OCI-LY3 (cell line): Measurements from ENCODE around the gene INF2.
"Not testable (repeated sequence)": the region's sequence is repeated elsewhere in the genome, so short reads cannot be mapped to it uniquely, and the experiment has no call there.

Experiments used
- H2AFZ ChIP-seq: fragments of 200-600, 300-600 bp; shearing (Covaris generic); 2 replicates; pipeline ENCODE4 v1.6.0; 2014; ENCODE audit warnings: antibody characterized with exemption, low read depth, low read length
- H3K27ac ChIP-seq: fragments of 200-600, 300-600 bp; sonication (generic); 2 replicates; pipeline ENCODE4 v1.5.1; 2014; ENCODE audit warnings: mild to moderate bottlenecking, low read length, moderate library complexity, mixed read lengths
- H3K27me3 ChIP-seq: fragments of 200-600, 300-600 bp; sonication (generic); 2 replicates; pipeline ENCODE4 v1.6.1; 2014; ENCODE audit warnings: low read depth, low read length, mixed read lengths
- H3K36me3 ChIP-seq: fragments of 200-600, 300-600 bp; sonication (generic); replicated peaks from 2 replicates; pipeline ENCODE3; 2014; ENCODE audit warnings: low read depth, low read length, mixed read lengths
- H3K4me1 ChIP-seq: fragments of 300-600, 200-600 bp; sonication (generic); 2 replicates; pipeline ENCODE4 v1.6.1; 2014; ENCODE audit warnings: low read length, mixed read lengths
- H3K4me2 ChIP-seq: fragments of 200-600, 300-600 bp; sonication (generic); 2 replicates; pipeline ENCODE4 v1.6.1; 2014; ENCODE audit warnings: low read length, mixed read lengths
- H3K4me3 ChIP-seq: fragments of 300-600, 200-600 bp; sonication (generic); 2 replicates; pipeline ENCODE4 v1.5.1; 2014; ENCODE audit warnings: antibody characterized with exemption, mild to moderate bottlenecking, low read length, moderate library complexity
- H3K79me2 ChIP-seq: fragments of 300-600, 200-600 bp; shearing (Covaris generic); 2 replicates; pipeline ENCODE4 v1.6.1; 2014; ENCODE audit warnings: mild to moderate bottlenecking, low read length, mixed read lengths
- H3K9ac ChIP-seq: fragments of 300-600, 200-600 bp; shearing (Covaris generic); 2 replicates; pipeline ENCODE4 v1.6.0; 2014; ENCODE audit warnings: mild to moderate bottlenecking, low read length, moderate library complexity
- H3K9me3 ChIP-seq: fragments of 200-600, 300-600 bp; shearing (Covaris generic); 2 replicates; pipeline ENCODE4 v1.6.1; 2014; ENCODE audit warnings: low read length, mixed read lengths; ENCODE audit not compliant: insufficient read depth
- H4K20me1 ChIP-seq: fragments of 200-600, 300-600 bp; sonication (generic); 2 replicates; pipeline ENCODE4 v1.6.1; 2016; ENCODE audit warnings: low read length, mixed read lengths; ENCODE audit not compliant: insufficient read depth
- CTCF ChIP-seq: fragments of 200-600, 300-600 bp; sonication (generic); IDR thresholded peaks from 2 replicates; pipeline ENCODE4 v1.5.1; 2014; ENCODE audit warnings: antibody characterized with exemption, low read length, low read depth
- EZH2phosphoT487 ChIP-seq: fragments of 200-600 bp; shearing (Covaris generic); IDR thresholded peaks from 2 replicates; pipeline ENCODE4 v1.6.1; 2018; ENCODE audit warnings: antibody characterized with exemption, mixed run types, low read depth

Gene INF2

GRCh38 chr14:104660597-104660996, 28.8 kb upstream of the INF2 start:
- no peak for TF ChIP-seq CTCF
- TF ChIP-seq EZH2phosphoT487: no peak
- H3K9ac ChIP-seq: peak overlapping the region; percentile 18; the same call in 1 of the 2 replicates
- H4K20me1 ChIP-seq: no peaks in the 10 kb centered on the region
- peak overlapping the region; percentile 69 for H3K4me2 ChIP-seq
- no peak overlapping the region for H2AFZ ChIP-seq
- peaks cover 64% of the 10 kb centered on the region for H3K4me1 ChIP-seq
- peak overlapping the region; percentile 4; the same call in 1 of the 2 replicates for H3K27ac ChIP-seq
- peak overlapping the region; percentile 67 for H3K4me3 ChIP-seq
- H3K9me3 ChIP-seq: no peaks in the 10 kb centered on the region
- H3K27me3 ChIP-seq: peaks cover 48% of the 10 kb centered on the region
- H3K79me2 ChIP-seq: no peaks in the 10 kb centered on the region
- H3K36me3 ChIP-seq: no peaks in the 10 kb centered on the region

- Histone ChIP-seq H3K27me3 (peaks cover 44% of the 10 kb centered on the region), H3K4me2 (peak overlapping the region; percentile 69), H3K36me3 (no peaks in the 10 kb centered on the region), H3K4me3 (peak overlapping the region; percentile 67), H4K20me1 (no peaks in the 10 kb centered on the region), H3K4me1 (peaks cover 66% of the 10 kb centered on the region), H3K9ac (peak overlapping the region; percentile 18; the same call in 1 of the 2 replicates), H3K9me3 (no peaks in the 10 kb centered on the region), H3K27ac (peak overlapping the region; percentile 4; the same call in 1 of the 2 replicates), H3K79me2 (no peaks in the 10 kb centered on the region), H2AFZ (no peak overlapping the region)
- TF ChIP-seq CTCF: no peak
- no peak for TF ChIP-seq EZH2phosphoT487
Measured at GRCh38 chr14:104661086-104661485, 28.3 kb upstream of the INF2 start.

- not testable (repeated sequence) for H2AFZ ChIP-seq, H3K9me3 ChIP-seq, H3K79me2 ChIP-seq, H3K4me3 ChIP-seq, H4K20me1 ChIP-seq, H3K36me3 ChIP-seq, H3K9ac ChIP-seq
- Histone ChIP-seq H3K27ac (peak overlapping the region; percentile 4; the same call in 1 of the 2 replicates), H3K4me2 (peak overlapping the region; percentile 69; the same call in 1 of the 2 replicates), H3K27me3 (peaks cover 38% of the 10 kb centered on the region), H3K4me1 (peaks cover 60% of the 10 kb centered on the region)
Measured at GRCh38 chr14:104661528-104662157, 27.8 kb upstream of the INF2 start.

GRCh38 chr14:104662472-104662871, 26.9 kb upstream of the INF2 start:
- H3K27me3 ChIP-seq: peaks cover 38% of the 10 kb centered on the region
- H2AFZ ChIP-seq, H3K9me3 ChIP-seq, H3K36me3 ChIP-seq, H3K27ac ChIP-seq, H4K20me1 ChIP-seq, H3K4me2 ChIP-seq, H3K79me2 ChIP-seq, H3K4me3 ChIP-seq, H3K9ac ChIP-seq: not testable (repeated sequence)
- H3K4me1 ChIP-seq: peaks cover 52% of the 10 kb centered on the region

- Histone ChIP-seq H3K9me3 (no peaks in the 10 kb centered on the region), H3K4me2 (no peak overlapping the region), H3K4me3 (no peak overlapping the region), H3K79me2 (no peaks in the 10 kb centered on the region), H3K36me3 (no peaks in the 10 kb centered on the region), H2AFZ (no peak overlapping the region), H3K9ac (no peak overlapping the region), H4K20me1 (no peaks in the 10 kb centered on the region), H3K27ac (no peak overlapping the region), H3K27me3 (peaks cover 28% of the 10 kb centered on the region), H3K4me1 (peaks cover 36% of the 10 kb centered on the region)
- TF ChIP-seq CTCF: no peak
- no peak for TF ChIP-seq EZH2phosphoT487
Measured at GRCh38 chr14:104664107-104664506, 25.3 kb upstream of the INF2 start.
